GM12892 (cell line): ENCODE results near the gene CRBN.

ENCODE experiments used
- POLR2A ChIP-seq: IDR thresholded peaks from 2 replicates; pipeline ENCODE4 v1.6.1; 2011; ENCODE audit warnings: low read depth, low read length, control low read depth
- TAF1 ChIP-seq: IDR thresholded peaks from 2 replicates; pipeline ENCODE4 v1.6.1; 2011; ENCODE audit warnings: low read depth, mild to moderate bottlenecking, control low read depth, low read length, borderline replicate concordance

- TF ChIP-seq POLR2A (no peak), TAF1 (no peak)
Observed at GRCh38 chr3:3125977-3126376, 53.5 kb downstream of the CRBN start.
